ENCODE measurements around the gene CLSTN1. TPM values are rescaled to one million over a fixed set of nuclear protein-coding genes. Genes with fewer than 3 reads are reported as not detected.

Gene CLSTN1
- total RNA-seq, 1 experiment from 2014 or later: 119 TPM

- peaks cover 4% of the 10 kb centered on the region for H3K4me1 Mint-ChIP-seq
- TF ChIP-seq RORB (CRISPR knock-in tag; IDR thresholded peaks at IDR 0.05): no peak
- TF ChIP-seq GABPB1 (CRISPR knock-in tag; IDR thresholded peaks at IDR 0.05): no peak
- TF ChIP-seq CTCF (IDR thresholded peaks at IDR 0.05): no peak
- no peak for TF ChIP-seq ZNF671 (CRISPR knock-in tag; IDR thresholded peaks at IDR 0.05)
- TF ChIP-seq NFATC4 (CRISPR knock-in tag; IDR thresholded peaks at IDR 0.05): no peak
- TF ChIP-seq PREB (CRISPR knock-in tag; IDR thresholded peaks at IDR 0.05; ENCODE audit: borderline replicate concordance): no peak
- TF ChIP-seq JUN (CRISPR knock-in tag; IDR thresholded peaks at IDR 0.05): no peak
- no peak for TF ChIP-seq FOXP4 (CRISPR knock-in tag; IDR thresholded peaks at IDR 0.05)
- TF ChIP-seq EMX1 (CRISPR knock-in tag; IDR thresholded peaks at IDR 0.05): no peak
- no peak for TF ChIP-seq TP53 (CRISPR knock-in tag; IDR thresholded peaks at IDR 0.05)
- TF ChIP-seq ETV6 (CRISPR knock-in tag; IDR thresholded peaks at IDR 0.05): no peak
- no peak for TF ChIP-seq ZNF317 (CRISPR knock-in tag; IDR thresholded peaks at IDR 0.05; ENCODE audit: borderline replicate concordance, low read depth)
- POLR2A ChIA-PET: no interaction called here
- DNase-seq (ENCODE audit: low spot score) (no peak), ATAC-seq (no peak)
- CTCF ChIA-PET: no interaction called here
- no peaks in the 10 kb centered on the region; the same call in 1 of the 2 replicates for H3K36me3 Mint-ChIP-seq
- H3K27me3 Mint-ChIP-seq (ENCODE audit: low read depth): no peaks in the 10 kb centered on the region
- no peak overlapping the region for H3K4me3 Mint-ChIP-seq
- no peak overlapping the region for H3K27ac Mint-ChIP-seq
- no peaks in the 10 kb centered on the region for H3K9me3 Mint-ChIP-seq
Measured at GRCh38 chr1:9680091-9680490, 143.7 kb downstream of the CLSTN1 start.

Other genes with a start within 250 kb of the CLSTN1 start
- gene TMEM201, start 235.1 kb downstream of the CLSTN1 start, total RNA-seq (2021): 25.9 to 30.4 TPM (median 26.7 TPM) in 3 replicates
- gene PIK3CD, start 172.2 kb downstream of the CLSTN1 start, total RNA-seq (2021): 17.9 to 23.1 TPM (median 20.2 TPM) in 3 replicates
- 51.8 to 58.2 TPM (median 53.0 TPM) in 3 replicates for gene CTNNBIP1, start 86.3 kb upstream of the CLSTN1 start, total RNA-seq (2021)
- 16.9 to 22.0 TPM (median 20.9 TPM) in 3 replicates for gene LZIC, start 119.4 kb upstream of the CLSTN1 start, total RNA-seq (2021)
- 2.3 to 2.8 TPM (median 2.8 TPM) in 3 replicates for gene NMNAT1, start 119.5 kb upstream of the CLSTN1 start, total RNA-seq (2021)
- gene RBP7, start 173.3 kb upstream of the CLSTN1 start, total RNA-seq (2021): 3.2 to 4.9 TPM (median 4.3 TPM) in 3 replicates
- 78.0 to 80.8 TPM (median 79.6 TPM) in 3 replicates for gene UBE4B, start 209.0 kb upstream of the CLSTN1 start, total RNA-seq (2021)